KMS-11 (cell line): ENCODE data around the gene ADIPOR2.

Experiments used
- H2AFZ ChIP-seq: fragments of 200-600 bp; sonication (generic); 2 replicates; pipeline ENCODE4 v1.6.1; 2016; ENCODE audit warnings: antibody characterized with exemption, mixed run types, low read depth
- H3K27ac ChIP-seq: fragments of 200-600 bp; sonication (generic); 2 replicates; pipeline ENCODE4 v1.6.1; 2016; ENCODE audit warnings: mild to moderate bottlenecking, mixed run types
- H3K27me3 ChIP-seq: fragments of 200-600 bp; sonication (generic); 2 replicates; pipeline ENCODE4 v1.6.1; 2017; ENCODE audit warnings: mild to moderate bottlenecking, low read depth, mixed run types, moderate library complexity; ENCODE audit not compliant: insufficient read depth
- H3K36me3 ChIP-seq: fragments of 200-600 bp; sonication (generic); 2 replicates; pipeline ENCODE4 v1.6.1; 2017; ENCODE audit warnings: mild to moderate bottlenecking, mixed run types; ENCODE audit not compliant: insufficient read depth
- H3K4me1 ChIP-seq: fragments of 200-600 bp; sonication (generic); 2 replicates; pipeline ENCODE4 v1.6.1; 2016; ENCODE audit warnings: mild to moderate bottlenecking, low read depth, mixed run types; ENCODE audit not compliant: poor library complexity, severe bottlenecking
- H3K4me2 ChIP-seq: fragments of 200-600 bp; sonication (generic); 2 replicates; pipeline ENCODE4 v1.7.0; 2016; ENCODE audit warnings: mild to moderate bottlenecking, mixed run types
- H3K4me3 ChIP-seq: fragments of 200-600 bp; sonication (generic); IDR thresholded peaks from 2 replicates; pipeline ENCODE4 v1.6.1; 2017; ENCODE audit warnings: low read depth, low read length, mixed read lengths; ENCODE audit not compliant: insufficient read depth
- H3K79me2 ChIP-seq: fragments of 200-600 bp; sonication (generic); 2 replicates; pipeline ENCODE4 v1.6.1; 2016; ENCODE audit warnings: low read depth, mixed run types; ENCODE audit not compliant: insufficient read depth
- H3K9ac ChIP-seq: fragments of 200-600 bp; sonication (generic); 2 replicates; pipeline ENCODE4 v1.6.1; 2016; ENCODE audit warnings: mild to moderate bottlenecking, mixed run types
- H4K20me1 ChIP-seq: fragments of 200-600 bp; sonication (generic); 2 replicates; pipeline ENCODE4 v1.6.1; 2016; ENCODE audit warnings: mild to moderate bottlenecking, mixed run types; ENCODE audit not compliant: insufficient read depth
- CTCF ChIP-seq: fragments of 200-600 bp; sonication (generic); conservative IDR thresholded peaks from 2 replicates; pipeline ENCODE4 v1.6.1; 2017; ENCODE audit warnings: low read depth, mild to moderate bottlenecking, antibody characterized with exemption, low read length, moderate library complexity, mixed read lengths

The ADIPOR2 gene

GRCh38 chr12:1823237-1823636 is 132.4 kb downstream of the ADIPOR2 start:
- Histone ChIP-seq H2AFZ (no peak overlapping the region), H3K4me3 (no peak overlapping the region), H4K20me1 (no peaks in the 10 kb centered on the region), H3K79me2 (no peaks in the 10 kb centered on the region), H3K27ac (no peak overlapping the region), H3K4me2 (no peak overlapping the region), H3K9ac (no peak overlapping the region), H3K4me1 (no peaks in the 10 kb centered on the region), H3K36me3 (no peaks in the 10 kb centered on the region), H3K27me3 (peaks cover 61% of the 10 kb centered on the region)
- no peak for TF ChIP-seq CTCF

GRCh38 chr12:1825382-1826102 is 134.7 kb downstream of the ADIPOR2 start:
- Histone ChIP-seq H3K36me3 (no peaks in the 10 kb centered on the region), H3K4me3 (no peak overlapping the region), H3K27me3 (peaks cover 49% of the 10 kb centered on the region), H3K79me2 (no peaks in the 10 kb centered on the region), H4K20me1 (no peaks in the 10 kb centered on the region), H3K4me2 (no peak overlapping the region), H3K4me1 (no peaks in the 10 kb centered on the region), H2AFZ (no peak overlapping the region), H3K9ac (no peak overlapping the region), H3K27ac (no peak overlapping the region)
- no peak for TF ChIP-seq CTCF

- no peaks in the 10 kb centered on the region for H3K79me2 ChIP-seq
- no peak overlapping the region for H3K4me2 ChIP-seq
- TF ChIP-seq CTCF: no peak
- H4K20me1 ChIP-seq: no peaks in the 10 kb centered on the region
- H3K36me3 ChIP-seq: no peaks in the 10 kb centered on the region
- H3K9ac ChIP-seq: no peak overlapping the region
- H3K4me1 ChIP-seq: no peaks in the 10 kb centered on the region
- no peak overlapping the region for H3K4me3 ChIP-seq
- H3K27ac ChIP-seq: no peak overlapping the region
- H2AFZ ChIP-seq: no peak overlapping the region
- H3K27me3 ChIP-seq: peaks cover 50% of the 10 kb centered on the region
Measured at GRCh38 chr12:1826401-1826800, 135.5 kb downstream of the ADIPOR2 start.

GRCh38 chr12:1826867-1827705 is 136.2 kb downstream of the ADIPOR2 start:
- H3K27ac ChIP-seq: no peak overlapping the region
- no peak overlapping the region for H3K9ac ChIP-seq
- no peaks in the 10 kb centered on the region for H3K4me1 ChIP-seq
- no peak overlapping the region for H3K4me3 ChIP-seq
- H2AFZ ChIP-seq: no peak overlapping the region
- H3K79me2 ChIP-seq: no peaks in the 10 kb centered on the region
- no peak overlapping the region for H3K4me2 ChIP-seq
- H3K36me3 ChIP-seq: no peaks in the 10 kb centered on the region
- no peak for TF ChIP-seq CTCF
- H3K27me3 ChIP-seq: peaks cover 48% of the 10 kb centered on the region
- no peaks in the 10 kb centered on the region for H4K20me1 ChIP-seq
